ENCODE data around the gene HIVEP3.

DNA sequence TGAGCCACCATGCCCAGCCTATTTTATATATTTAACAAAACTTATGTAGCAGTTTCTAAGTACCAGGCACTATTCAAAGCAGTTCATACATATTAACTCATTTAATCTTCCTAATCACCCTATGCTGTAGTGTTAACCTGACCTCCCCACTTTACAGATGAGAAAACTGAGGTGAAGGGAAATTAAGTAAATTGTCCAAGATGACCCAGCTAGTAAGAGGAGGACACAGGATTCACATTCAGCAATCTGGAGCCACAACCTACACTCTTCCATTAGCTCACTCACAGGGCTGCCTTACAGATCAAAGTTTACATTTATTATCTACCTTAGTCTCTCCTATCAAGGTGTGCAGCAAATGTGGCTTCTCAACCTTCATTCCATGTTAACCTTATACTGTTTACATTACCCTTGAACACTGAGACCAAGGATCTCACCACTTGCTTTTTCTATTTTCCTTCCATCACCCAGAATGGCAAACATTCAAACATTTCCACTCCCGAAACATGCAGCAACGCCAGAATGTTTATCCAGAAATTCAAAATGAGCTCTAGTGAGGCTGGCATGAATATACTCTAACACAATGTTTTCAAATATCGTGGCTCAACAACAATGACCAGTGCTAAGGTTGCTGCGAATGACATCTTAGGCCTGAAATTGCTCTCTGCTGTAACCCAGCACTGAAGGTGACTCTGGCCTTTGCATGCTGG is 24.5 kb downstream of the HIVEP3 start:
- TF ChIP-seq GABPA (IDR thresholded peaks at IDR 0.05; ENCODE audit: low read depth) = no peak
- TF ChIP-seq RAD21 (IDR thresholded peaks at IDR 0.05; ENCODE audit: low read length) = no peak
- TF ChIP-seq POLR2AphosphoS5 (IDR thresholded peaks at IDR 0.05; ENCODE audit: low read depth, low read length) = no peak
- no peak for TF ChIP-seq CTCF (IDR thresholded peaks at IDR 0.05)
- no peak for TF ChIP-seq FOSL2 (IDR thresholded peaks at IDR 0.05; ENCODE audit: borderline replicate concordance, low read depth)
- TF ChIP-seq USF2 (IDR thresholded peaks at IDR 0.05; ENCODE audit: borderline replicate concordance, low read depth, low read length) = no peak
- TF ChIP-seq ELF1 (IDR thresholded peaks at IDR 0.05) = no peak
- TF ChIP-seq, protein P1, sequence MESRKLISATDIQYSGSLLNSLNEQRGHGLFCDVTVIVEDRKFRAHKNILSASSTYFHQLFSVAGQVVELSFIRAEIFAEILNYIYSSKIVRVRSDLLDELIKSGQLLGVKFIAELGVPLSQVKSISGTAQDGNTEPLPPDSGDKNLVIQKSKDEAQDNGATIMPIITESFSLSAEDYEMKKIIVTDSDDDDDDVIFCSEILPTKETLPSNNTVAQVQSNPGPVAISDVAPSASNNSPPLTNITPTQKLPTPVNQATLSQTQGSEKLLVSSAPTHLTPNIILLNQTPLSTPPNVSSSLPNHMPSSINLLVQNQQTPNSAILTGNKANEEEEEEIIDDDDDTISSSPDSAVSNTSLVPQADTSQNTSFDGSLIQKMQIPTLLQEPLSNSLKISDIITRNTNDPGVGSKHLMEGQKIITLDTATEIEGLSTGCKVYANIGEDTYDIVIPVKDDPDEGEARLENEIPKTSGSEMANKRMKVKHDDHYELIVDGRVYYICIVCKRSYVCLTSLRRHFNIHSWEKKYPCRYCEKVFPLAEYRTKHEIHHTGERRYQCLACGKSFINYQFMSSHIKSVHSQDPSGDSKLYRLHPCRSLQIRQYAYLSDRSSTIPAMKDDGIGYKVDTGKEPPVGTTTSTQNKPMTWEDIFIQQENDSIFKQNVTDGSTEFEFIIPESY (IDR thresholded peaks at IDR 0.05; ENCODE audit: borderline replicate concordance, low read depth) = no peak
- no peak for TF ChIP-seq YY1 (IDR thresholded peaks at IDR 0.05; ENCODE audit: low read depth)
- no peak for TF ChIP-seq NFIC (IDR thresholded peaks at IDR 0.05; ENCODE audit: borderline replicate concordance)
- no peak for TF ChIP-seq CHD2 (IDR thresholded peaks at IDR 0.05; ENCODE audit: low read length, partially characterized antibody)
